HCT116 (cell line): ENCODE results near the gene P2RY13. TPM values are rescaled to one million over a fixed set of nuclear protein-coding genes. Genes with fewer than 3 reads are reported as not detected.

Source experiments
- ATAC-seq: fragments of 200-7000 bp; cut with Tn5 transposase; 2 replicates; pipeline ENCODE4 v1.9.1; 2020; ENCODE audit warnings: mild to moderate bottlenecking, moderate library complexity
- BruUV-seq: library from RNA; stranded (reverse); fragments of 400-500 nt; replicated peaks from 2 replicates; lab custom pipeline; 2021; lab: Mats Ljungman, UMichigan
- CTCF ChIA-PET: fragments of 300-600 bp; sonication (Branson Sonifier 250); formaldehyde crosslinking; loops from one replicate; lab custom pipeline; 2021; ENCODE audit warnings: antibody characterized with exemption; lab: Charles Lee
- POLR2A ChIA-PET: fragments of 300-600, 350-600 bp; sonication (Branson Sonifier 250); formaldehyde crosslinking; loops from one replicate; lab custom pipeline; 2021; ENCODE audit warnings: antibody characterized with exemption; lab: Charles Lee
- RAD21 ChIA-PET, 2 experiments: fragments of 300-600 bp; sonication (Branson Sonifier 250); formaldehyde crosslinking; loops; one replicate each; lab custom pipeline; 2023; ENCODE audit warnings: low total read pairs in 2 of 2; ENCODE audit not compliant: uncharacterized antibody in 2 of 2, unreplicated experiment in 2 of 2, low non-redundant PET in 1 of 2; lab: Charles Lee
- DNase-seq: peaks from one replicate; pipeline ENCODE4 v3.0.0-alpha.2; 2010; ENCODE audit warnings: low read depth, low spot score
- H2AFZ ChIP-seq: fragments of 200-600 bp; shearing (Covaris generic), sonication (generic); 2 replicates; pipeline ENCODE4 v1.6.1; 2017; ENCODE audit warnings: low read depth, mixed run types, mixed read lengths, antibody characterized with exemption, low read length; ENCODE audit not compliant: poor library complexity, severe bottlenecking
- H3K27ac ChIP-seq: 2 replicates; pipeline ENCODE4 v1.5.1; 2012; ENCODE audit warnings: low read depth, low read length
- H3K27me3 ChIP-seq: fragments of 200-600 bp; sonication (generic); 2 replicates; pipeline ENCODE4 v1.6.1; 2016; ENCODE audit warnings: mixed run types, low read length, mixed read lengths; ENCODE audit not compliant: insufficient read depth
- H3K36me3 ChIP-seq, 2 experiments: fragments of 200-500 bp in 1 of 2; fragments of 200-600 bp in 1 of 2; sonication (Bioruptor generic) in 1 of 2; sonication (generic) in 1 of 2; 2 replicates each; pipeline versions ENCODE4 v1.5.1 to v1.6.1; 2014 to 2016; ENCODE audit warnings: low read length in 2 of 2, inconsistent platforms in 1 of 2, mixed read lengths in 1 of 2, mixed run types in 1 of 2; ENCODE audit not compliant: insufficient read depth in 2 of 2, control insufficient read depth in 1 of 2
- H3K4me1 ChIP-seq, 2 experiments: fragments of 200-600 bp in 1 of 2; sonication (generic) in 1 of 2; 2 replicates each; pipeline versions ENCODE4 v1.5.1 to v1.6.1; 2012 to 2017; ENCODE audit warnings: low read length in 2 of 2, inconsistent platforms in 1 of 2, mild to moderate bottlenecking in 1 of 2, mixed read lengths in 1 of 2, mixed run types in 1 of 2, moderate library complexity in 1 of 2; ENCODE audit not compliant: insufficient read depth in 2 of 2, control insufficient read depth in 1 of 2
- H3K4me2 ChIP-seq: fragments of 200-600 bp; sonication (generic); 2 replicates; pipeline ENCODE4 v1.6.1; 2017; ENCODE audit warnings: mixed run types, low read length, mixed read lengths
- H3K4me3 ChIP-seq, 2 experiments: fragments of 200-600 bp in 1 of 2; sonication (generic) in 1 of 2; replicated peaks in 1 of 2; 2 replicates each; pipeline ENCODE4 v1.5.1; 2011 to 2016; ENCODE audit warnings: low read length in 2 of 2, control low read depth in 1 of 2, low read depth in 1 of 2, mild to moderate bottlenecking in 1 of 2, mixed read lengths in 1 of 2, mixed run types in 1 of 2
- H3K79me2 ChIP-seq: fragments of 200-600 bp; sonication (generic); 2 replicates; pipeline ENCODE4 v1.6.1; 2017; ENCODE audit warnings: mild to moderate bottlenecking, mixed run types, low read length, moderate library complexity, mixed read lengths; ENCODE audit not compliant: insufficient read depth
- H3K9ac ChIP-seq: fragments of 200-600 bp; sonication (generic); 2 replicates; pipeline ENCODE4 v1.6.1; 2016; ENCODE audit warnings: low read length, mixed read lengths
- H3K9me2 ChIP-seq: fragments of 200-600 bp; sonication (generic), shearing (Covaris generic); 2 replicates; pipeline ENCODE4 v1.6.1; 2017; ENCODE audit warnings: mixed run types, mild to moderate bottlenecking, moderate library complexity; ENCODE audit not compliant: insufficient read depth
- H3K9me3 ChIP-seq, 2 experiments: fragments of 200-500 bp in 1 of 2; fragments of 200-600 bp in 1 of 2; sonication (Bioruptor generic) in 1 of 2; sonication (generic) in 1 of 2; 2 replicates each; pipeline ENCODE4 v1.6.1; 2014 to 2017; ENCODE audit warnings: low read length in 2 of 2, mixed read lengths in 2 of 2, inconsistent platforms in 1 of 2, low read depth in 1 of 2, mild to moderate bottlenecking in 1 of 2, mixed run types in 1 of 2, moderate library complexity in 1 of 2; ENCODE audit not compliant: control insufficient read depth in 1 of 2, insufficient read depth in 1 of 2
- H4K20me1 ChIP-seq: fragments of 200-600 bp; sonication (generic), shearing (Covaris generic); 2 replicates; pipeline ENCODE4 v1.6.1; 2017; ENCODE audit warnings: mixed run types, mild to moderate bottlenecking, moderate library complexity; ENCODE audit not compliant: insufficient read depth
- CBX3 ChIP-seq: IDR thresholded peaks from 2 replicates; pipeline ENCODE4 v1.6.1; 2012; ENCODE audit warnings: low read depth
- CTCF ChIP-seq, 3 experiments: fragments of 200-600 bp in 1 of 3; sonication (generic) in 1 of 3; IDR thresholded peaks in 2 of 3; conservative IDR thresholded peaks in 1 of 3; 2 replicates each; pipeline ENCODE4 v1.5.1; 2012 to 2017; ENCODE audit warnings: low read depth in 2 of 3, low read length in 2 of 3, antibody characterized with exemption in 1 of 3, borderline replicate concordance in 1 of 3, control low read depth in 1 of 3, mild to moderate bottlenecking in 1 of 3, mixed read lengths in 1 of 3, mixed run types in 1 of 3, moderate library complexity in 1 of 3; ENCODE audit not compliant: insufficient read depth in 1 of 3
- EZH2 ChIP-seq: fragments of 200-600 bp; sonication (generic); IDR thresholded peaks from 2 replicates; pipeline ENCODE4 v1.6.1; 2017; ENCODE audit warnings: antibody characterized with exemption, mixed run types
- FOSL1 ChIP-seq: IDR thresholded peaks from 2 replicates; pipeline ENCODE4 v1.6.1; 2012; ENCODE audit warnings: low read depth
- MAX ChIP-seq: IDR thresholded peaks from 2 replicates; pipeline ENCODE4 v1.6.1; 2012
- POLR2A ChIP-seq: IDR thresholded peaks from 2 replicates; pipeline ENCODE4 v1.7.0; 2011; ENCODE audit warnings: borderline replicate concordance; ENCODE audit not compliant: insufficient read depth, insufficient read length; ENCODE audit errors: extremely low read depth
- RAD21 ChIP-seq: IDR thresholded peaks from 2 replicates; pipeline ENCODE4 v1.6.1; 2012; ENCODE audit warnings: low read depth, mild to moderate bottlenecking
- SIN3A ChIP-seq: IDR thresholded peaks from 2 replicates; pipeline ENCODE4 v1.6.1; 2012; ENCODE audit warnings: low read depth
- YY1 ChIP-seq: IDR thresholded peaks from 2 replicates; pipeline ENCODE4 v1.6.1; 2011; ENCODE audit warnings: low read length, low read depth, moderate library complexity, mild to moderate bottlenecking; ENCODE audit not compliant: insufficient replicate concordance; ENCODE audit errors: extremely low read depth
- ZFX ChIP-seq: fragments of 450-650 bp; IDR thresholded peaks from 2 replicates; pipeline ENCODE4 v1.6.1; 2017
- ZNF274 ChIP-seq: fragments of 200-500 bp; sonication (Bioruptor generic); IDR thresholded peaks from 2 replicates; pipeline ENCODE4 v1.6.1; 2014; ENCODE audit warnings: mild to moderate bottlenecking, low read depth, low read length, inconsistent platforms
- intact Hi-C: fragments of 100-400 bp; cut with micrococcal nuclease; formaldehyde crosslinking; loops from 2 replicates; pipeline ENCODE4 v1.10.0; 2022
- total RNA-seq: library from RNA; stranded (reverse); gene quantifications from one replicate; pipeline ENCODE4 v1.2.1, GENCODE V29; 2021; ENCODE audit not compliant: unreplicated experiment

P2RY13 gene
- total RNA-seq, 1 experiment from 2014 or later, result not detected

- no TSS peak for BruUV-seq
- Histone ChIP-seq H3K9me2 (no peaks in the 10 kb centered on the region), H4K20me1 (no peaks in the 10 kb centered on the region), H3K27ac (no peak overlapping the region), H3K27me3 (no peaks in the 10 kb centered on the region), H3K36me3 (no peaks in the 10 kb centered on the region), H3K4me2 (no peak overlapping the region), H3K9me3 (no peaks in the 10 kb centered on the region), H2AFZ (no peak overlapping the region), H3K79me2 (no peaks in the 10 kb centered on the region), H3K4me3 (no peak overlapping the region), H3K9ac (no peak overlapping the region), H3K4me1 (no peaks in the 10 kb centered on the region)
- CTCF ChIA-PET, result interaction anchor here (1.4 kb wide), 1 partner anchor 18 kb away, joined by 3 read pairs; no protein-coding TSS in a partner anchor
- RAD21 ChIA-PET, result no interaction called here
- POLR2A ChIA-PET, result no interaction called here
- intact Hi-C loops, result no loop called here
- ATAC-seq (no peak), DNase-seq (no peak)
- TF ChIP-seq CTCF (IDR thresholded peaks at IDR 0.05 in 2 of 3, conservative IDR thresholded peaks at IDR 0.05 in 1 of 3; ENCODE audit: borderline replicate concordance in 1 of 3, insufficient read depth in 1 of 3, low read depth in 2 of 3, low read length in 2 of 3) (no peak), ZNF274 (no peak), CBX3 (no peak), SIN3A (no peak), YY1 (no peak), POLR2A (no peak), ZFX (no peak), EZH2 (no peak), MAX (no peak), RAD21 (no peak), FOSL1 (no peak)
Measured at GRCh38 chr3:151345859-151346258, 16.5 kb upstream of the P2RY13 start.
